SW 1271 (cell line): ENCODE results near the gene C9orf43.
"Not testable (repeated sequence)": the region's sequence is repeated elsewhere in the genome, so short reads cannot be mapped to it uniquely, and the experiment has no call there.

Source experiments
- DNase-seq, 2 experiments: peaks; one replicate each; lab custom pipeline; 2025; lab: John Stamatoyannopoulos, UW

The C9orf43 gene

GRCh38 chr9:113381441-113381840 is 29.1 kb upstream of the C9orf43 start:
- DNase-seq = not testable (repeated sequence)

GRCh38 chr9:113381909-113382411 is 28.6 kb upstream of the C9orf43 start:
- DNase-seq = no peak

- no peak for DNase-seq
Measured at GRCh38 chr9:113386571-113387393, 23.8 kb upstream of the C9orf43 start.

- no peak for DNase-seq
Measured at GRCh38 chr9:113387560-113388230, 22.9 kb upstream of the C9orf43 start.

GRCh38 chr9:113388833-113389232 is 21.7 kb upstream of the C9orf43 start:
- DNase-seq = no peak

- no peak for DNase-seq
Measured at GRCh38 chr9:113389451-113389850, 21.1 kb upstream of the C9orf43 start.

- no peak for DNase-seq
Measured at GRCh38 chr9:113390192-113390960, 20.2 kb upstream of the C9orf43 start.

GRCh38 chr9:113391917-113392316 is 18.6 kb upstream of the C9orf43 start:
- DNase-seq = no peak

GRCh38 chr9:113393281-113393680 is 17.3 kb upstream of the C9orf43 start:
- no peak for DNase-seq

GRCh38 chr9:113395000-113395861 is 15.3 kb upstream of the C9orf43 start:
- DNase-seq = no peak

GRCh38 chr9:113397203-113397631 is 13.3 kb upstream of the C9orf43 start:
- DNase-seq = no peak

- DNase-seq = no peak
Measured at GRCh38 chr9:113398796-113399195, 11.8 kb upstream of the C9orf43 start.

- DNase-seq = no peak
Measured at GRCh38 chr9:113399646-113400200, 10.8 kb upstream of the C9orf43 start.

GRCh38 chr9:113401027-113401792 is 9.3 kb upstream of the C9orf43 start, which contains the start of gene ALAD:
TSS of gene ALAD (minus strand) at chr9:113401284. CDS start at chr9:113393559, 7,725 bp downstream.
- peak; percentile 96 to 98 for DNase-seq

- DNase-seq = no peak
Measured at GRCh38 chr9:113403646-113404045, 6.9 kb upstream of the C9orf43 start.

- not testable (repeated sequence) for DNase-seq
Measured at GRCh38 chr9:113406353-113406752, 4.2 kb upstream of the C9orf43 start.

GRCh38 chr9:113406873-113407511 is 3.6 kb upstream of the C9orf43 start:
- peak; percentile 48 to 76 for DNase-seq

- no peak for DNase-seq
Measured at GRCh38 chr9:113409481-113409880, 1.1 kb upstream of the C9orf43 start.

GRCh38 chr9:113409883-113410206 is 702 bp upstream of the C9orf43 start:
- peak in 1 of 2 experiments; percentile 39 for DNase-seq
